ENCODE measurements around the gene MAIP1. TPM values are rescaled to one million over a fixed set of nuclear protein-coding genes. Genes with fewer than 3 reads are reported as not detected.

The MAIP1 gene
- total and polyA plus RNA-seq, 7 experiments from 2014 or later, result 14.5 to 27.8 (median 17.9) TPM

- no peak overlapping the region for H3K27ac ChIP-seq (ENCODE audit: low read depth, low read length)
- intact Hi-C loops (cut with micrococcal nuclease), result no loop called here
- peaks cover 0 to 12% (median 5%) of the 10 kb centered on the region in 5 donors for H3K36me3 Mint-ChIP-seq
These were observed 27.2 kb upstream of the MAIP1 start for GRCh38 chr2:199928226-199928625.

GRCh38 chr2:199928626-199929025, 26.8 kb upstream of the MAIP1 start:
- no peak overlapping the region for H3K4me3 Mint-ChIP-seq
- H3K27me3 Mint-ChIP-seq, result no peaks in the 10 kb centered on the region

More at GRCh38 chr2:199928226-199928625, 27.2 kb upstream of the MAIP1 start:
- Mint-ChIP-seq H3K27ac (peak overlapping the region in 2 of 9 donors; percentile 52 to 63), H3K4me1 (peaks cover 0 to 25% (median 5%) of the 10 kb centered on the region in 7 donors), H3K9me3 (no peaks in the 10 kb centered on the region), H3K4me3 (no peak overlapping the region), H3K27me3 (no peaks in the 10 kb centered on the region)
- ATAC-seq, result no peak
- Histone ChIP-seq H3K4me1 (ENCODE audit: control insufficient read depth in 2 of 2, insufficient read depth in 2 of 2, low read length in 2 of 2) (no peaks in the 10 kb centered on the region), H3K9me3 (ENCODE audit: control insufficient read depth in 2 of 3, low read length in 3 of 3) (no peaks in the 10 kb centered on the region), H3K27me3 (ENCODE audit: control insufficient read depth in 2 of 2, insufficient read depth in 2 of 2, low read length in 2 of 2) (no peaks in the 10 kb centered on the region), H3K36me3 (ENCODE audit: control insufficient read depth in 2 of 3, insufficient read depth in 3 of 3, low read length in 3 of 3) (peaks cover 4 to 27% (median 15%) of the 10 kb centered on the region in 3 experiments), H3K4me3 (ENCODE audit: low read length) (no peak overlapping the region)
- DNase-seq, result no peak
- POLR2A ChIA-PET, result no interaction called here
- CTCF ChIA-PET, result no interaction called here

GRCh38 chr2:199929262-199929661, 26.1 kb upstream of the MAIP1 start:
- intact Hi-C loops (cut with micrococcal nuclease), result no loop called here
- DNase-seq (no peak), ATAC-seq (no peak)
- ChIA-PET CTCF (no interaction called here), POLR2A (interaction anchor here (0.6 kb wide), 1 partner anchor 449 kb away, joined by 3 read pairs; no protein-coding TSS in a partner anchor)
- H3K27ac Mint-ChIP-seq, result peak overlapping the region in 3 of 9 donors; percentile 19 to 56 (median 52)
- H3K4me1 Mint-ChIP-seq, result peaks cover 0 to 25% (median 5%) of the 10 kb centered on the region in 7 donors
- peaks cover 5 to 27% (median 16%) of the 10 kb centered on the region in 3 experiments for H3K36me3 ChIP-seq (ENCODE audit: control insufficient read depth in 2 of 3, insufficient read depth in 3 of 3, low read length in 3 of 3)
- no peak overlapping the region for H3K4me3 ChIP-seq (ENCODE audit: low read length)
- H3K9me3 Mint-ChIP-seq, result no peaks in the 10 kb centered on the region
- H3K4me1 ChIP-seq (ENCODE audit: control insufficient read depth in 2 of 2, insufficient read depth in 2 of 2, low read length in 2 of 2), result no peaks in the 10 kb centered on the region
- H3K4me3 Mint-ChIP-seq, result no peak overlapping the region
- peaks cover 0 to 12% (median 5%) of the 10 kb centered on the region in 5 donors for H3K36me3 Mint-ChIP-seq
- H3K27me3 Mint-ChIP-seq, result no peaks in the 10 kb centered on the region
- no peaks in the 10 kb centered on the region for H3K27me3 ChIP-seq (ENCODE audit: control insufficient read depth in 2 of 2, insufficient read depth in 2 of 2, low read length in 2 of 2)
- H3K27ac ChIP-seq (ENCODE audit: low read depth, low read length), result no peak overlapping the region
- no peaks in the 10 kb centered on the region for H3K9me3 ChIP-seq (ENCODE audit: control insufficient read depth in 2 of 3, low read length in 3 of 3)

More at GRCh38 chr2:199928626-199929025, 26.8 kb upstream of the MAIP1 start:
- ChIA-PET POLR2A (no interaction called here), CTCF (no interaction called here)
- H3K9me3 ChIP-seq (ENCODE audit: control insufficient read depth in 2 of 3, low read length in 3 of 3), result no peaks in the 10 kb centered on the region
- H3K9me3 Mint-ChIP-seq, result no peaks in the 10 kb centered on the region
- H3K4me3 ChIP-seq (ENCODE audit: low read length), result no peak overlapping the region
- peaks cover 5 to 27% (median 16%) of the 10 kb centered on the region in 3 experiments for H3K36me3 ChIP-seq (ENCODE audit: control insufficient read depth in 2 of 3, insufficient read depth in 3 of 3, low read length in 3 of 3)
- peaks cover 0 to 25% (median 5%) of the 10 kb centered on the region in 7 donors for H3K4me1 Mint-ChIP-seq
- H3K27ac ChIP-seq (ENCODE audit: low read depth, low read length), result no peak overlapping the region
- DNase-seq (no peak), ATAC-seq (no peak)
- peak overlapping the region in 5 of 9 donors; percentile 3 to 63 (median 52) for H3K27ac Mint-ChIP-seq
- intact Hi-C loops (cut with micrococcal nuclease), result no loop called here
- H3K36me3 Mint-ChIP-seq, result peaks cover 0 to 12% (median 5%) of the 10 kb centered on the region in 5 donors
- H3K4me1 ChIP-seq (ENCODE audit: control insufficient read depth in 2 of 2, insufficient read depth in 2 of 2, low read length in 2 of 2), result no peaks in the 10 kb centered on the region
- no peaks in the 10 kb centered on the region for H3K27me3 ChIP-seq (ENCODE audit: control insufficient read depth in 2 of 2, insufficient read depth in 2 of 2, low read length in 2 of 2)

- Histone ChIP-seq H3K27me3 (ENCODE audit: control insufficient read depth in 2 of 2, insufficient read depth in 2 of 2, low read length in 2 of 2) (no peaks in the 10 kb centered on the region), H3K36me3 (ENCODE audit: control insufficient read depth in 2 of 3, insufficient read depth in 3 of 3, low read length in 3 of 3) (peaks cover 5 to 25% (median 16%) of the 10 kb centered on the region in 3 experiments), H3K9me3 (ENCODE audit: control insufficient read depth in 2 of 3, low read length in 3 of 3) (no peaks in the 10 kb centered on the region), H3K27ac (ENCODE audit: low read depth, low read length) (no peak overlapping the region), H3K4me1 (ENCODE audit: control insufficient read depth in 2 of 2, insufficient read depth in 2 of 2, low read length in 2 of 2) (no peaks in the 10 kb centered on the region), H3K4me3 (ENCODE audit: low read length) (no peak overlapping the region)
- peaks cover 0 to 15% (median 5%) of the 10 kb centered on the region in 7 donors for H3K4me1 Mint-ChIP-seq
- H3K4me3 Mint-ChIP-seq, result no peak overlapping the region
- H3K27ac Mint-ChIP-seq, result peak overlapping the region in 3 of 9 donors; percentile 0 to 70 (median 33)
- H3K9me3 Mint-ChIP-seq, result peaks cover 0 to 2% (median 0%) of the 10 kb centered on the region in 11 donors
- ChIA-PET CTCF (no interaction called here), POLR2A (no interaction called here)
- DNase-seq, result no peak
- intact Hi-C loops (cut with micrococcal nuclease), result loop anchor here in 1 of 2 donors (10.0 kb wide), 1 partner anchor 1618 kb away; no protein-coding TSS in a partner anchor
- no peak for ATAC-seq
- no peaks in the 10 kb centered on the region for H3K27me3 Mint-ChIP-seq
- peaks cover 0 to 13% (median 6%) of the 10 kb centered on the region in 5 donors for H3K36me3 Mint-ChIP-seq
These were observed 23.0 kb upstream of the MAIP1 start for GRCh38 chr2:199932312-199932855.

- H3K27ac Mint-ChIP-seq, result no peak overlapping the region
- intact Hi-C loops (cut with micrococcal nuclease), result loop anchor here in 1 of 2 donors (10.0 kb wide), 1 partner anchor 1619 kb away; no protein-coding TSS in a partner anchor
- H3K36me3 Mint-ChIP-seq, result peaks cover 0 to 16% (median 7%) of the 10 kb centered on the region in 5 donors
- peaks cover 0 to 8% (median 4%) of the 10 kb centered on the region in 7 donors for H3K4me1 Mint-ChIP-seq
- no peak overlapping the region for H3K4me3 ChIP-seq (ENCODE audit: low read length)
- ATAC-seq (no peak), DNase-seq (no peak)
- no peaks in the 10 kb centered on the region for H3K27me3 ChIP-seq (ENCODE audit: control insufficient read depth in 2 of 2, insufficient read depth in 2 of 2, low read length in 2 of 2)
- ChIA-PET CTCF (no interaction called here), POLR2A (no interaction called here)
- no peaks in the 10 kb centered on the region for H3K4me1 ChIP-seq (ENCODE audit: control insufficient read depth in 2 of 2, insufficient read depth in 2 of 2, low read length in 2 of 2)
- H3K36me3 ChIP-seq (ENCODE audit: control insufficient read depth in 2 of 3, insufficient read depth in 3 of 3, low read length in 3 of 3), result peaks cover 8 to 36% (median 16%) of the 10 kb centered on the region in 3 experiments
- peaks cover 0 to 2% (median 0%) of the 10 kb centered on the region in 11 donors for H3K9me3 Mint-ChIP-seq
- no peaks in the 10 kb centered on the region for H3K27me3 Mint-ChIP-seq
- H3K9me3 ChIP-seq (ENCODE audit: control insufficient read depth in 2 of 3, low read length in 3 of 3), result no peaks in the 10 kb centered on the region
- no peak overlapping the region for H3K27ac ChIP-seq (ENCODE audit: low read depth, low read length)
- no peak overlapping the region for H3K4me3 Mint-ChIP-seq
These were observed 21.9 kb upstream of the MAIP1 start for GRCh38 chr2:199933466-199933865.

- ChIA-PET CTCF (no interaction called here), POLR2A (no interaction called here)
- intact Hi-C loops (cut with micrococcal nuclease), result loop anchor here in 1 of 2 donors (10.0 kb wide), 1 partner anchor 1622 kb away; no protein-coding TSS in a partner anchor
- Mint-ChIP-seq H3K4me1 (peaks cover 0 to 10% (median 0%) of the 10 kb centered on the region in 7 donors), H3K27me3 (no peaks in the 10 kb centered on the region), H3K4me3 (no peak overlapping the region), H3K27ac (peak overlapping the region in 2 of 9 donors; percentile 25 to 47), H3K9me3 (peaks cover 0 to 2% (median 0%) of the 10 kb centered on the region in 11 donors), H3K36me3 (peaks cover 0 to 21% (median 6%) of the 10 kb centered on the region in 5 donors)
- no peaks in the 10 kb centered on the region for H3K9me3 ChIP-seq (ENCODE audit: control insufficient read depth in 2 of 3, low read length in 3 of 3)
- peaks cover 8 to 40% (median 13%) of the 10 kb centered on the region in 3 experiments for H3K36me3 ChIP-seq (ENCODE audit: control insufficient read depth in 2 of 3, insufficient read depth in 3 of 3, low read length in 3 of 3)
- no peak overlapping the region for H3K4me3 ChIP-seq (ENCODE audit: low read length)
- H3K27me3 ChIP-seq (ENCODE audit: control insufficient read depth in 2 of 2, insufficient read depth in 2 of 2, low read length in 2 of 2), result no peaks in the 10 kb centered on the region
- ATAC-seq (no peak), DNase-seq (no peak)
- no peak overlapping the region for H3K27ac ChIP-seq (ENCODE audit: low read depth, low read length)
- H3K4me1 ChIP-seq (ENCODE audit: control insufficient read depth in 2 of 2, insufficient read depth in 2 of 2, low read length in 2 of 2), result no peaks in the 10 kb centered on the region
These were observed 18.8 kb upstream of the MAIP1 start for GRCh38 chr2:199936554-199936953.
